HTERT RPE-1 (cell line): ENCODE results near the gene SASH3.

Experiments used
- in situ Hi-C: fragments of 300-500 bp; cut with MboI; formaldehyde crosslinking; loops from 4 replicates; pipeline ENCODE4 v1.14.3; 2020; ENCODE audit warnings: low sequenced_read_pairs

SASH3 gene

DNA sequence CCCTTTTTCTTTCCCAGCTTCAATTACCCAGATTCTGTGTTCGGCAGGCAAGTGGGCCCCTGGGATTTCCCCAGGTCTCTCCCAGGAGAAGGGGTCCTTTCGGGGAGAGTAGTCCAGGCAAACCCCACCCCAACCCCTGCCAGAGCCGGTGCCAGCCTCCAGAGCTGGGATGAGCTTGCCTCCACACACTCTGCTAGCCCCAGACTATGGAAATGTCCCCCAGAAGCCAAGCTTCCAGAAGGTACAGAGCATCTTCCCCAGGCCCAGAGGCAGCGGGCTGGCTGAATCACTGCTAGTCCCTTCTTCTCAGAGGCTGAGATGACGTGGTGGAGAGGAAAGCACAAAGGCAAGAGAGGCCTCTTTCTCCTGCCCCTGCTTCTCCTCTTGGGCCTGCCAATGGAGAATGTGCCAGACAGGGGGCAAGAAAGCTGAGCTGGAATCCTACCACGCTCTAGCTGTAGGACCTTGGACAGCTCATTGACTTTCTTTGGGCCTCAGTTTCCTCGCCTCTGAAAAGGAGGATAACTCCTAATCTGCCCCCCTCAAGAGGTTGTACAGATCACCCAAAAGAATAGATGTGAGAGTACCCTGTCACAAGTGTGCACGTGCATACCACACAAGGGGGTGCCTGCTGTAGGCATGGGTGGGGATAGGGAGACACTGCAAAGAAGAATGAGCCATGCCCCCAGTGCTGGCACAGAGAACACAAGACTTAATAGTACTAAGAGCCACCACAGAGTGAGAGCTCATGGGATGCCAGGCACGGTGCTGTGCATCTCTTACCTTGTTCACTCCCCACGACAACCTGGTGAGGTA, 2.1 kb downstream of the SASH3 start:
- in situ Hi-C loops: no loop called here

- in situ Hi-C loops: no loop called here
Measured at GRCh38 chrX:129782706-129783105, 3.0 kb downstream of the SASH3 start.

GRCh38 chrX:129783291-129783713, 3.6 kb downstream of the SASH3 start:
- in situ Hi-C loops: no loop called here

GRCh38 chrX:129784371-129784770, 4.6 kb downstream of the SASH3 start:
- in situ Hi-C loops: no loop called here

DNA sequence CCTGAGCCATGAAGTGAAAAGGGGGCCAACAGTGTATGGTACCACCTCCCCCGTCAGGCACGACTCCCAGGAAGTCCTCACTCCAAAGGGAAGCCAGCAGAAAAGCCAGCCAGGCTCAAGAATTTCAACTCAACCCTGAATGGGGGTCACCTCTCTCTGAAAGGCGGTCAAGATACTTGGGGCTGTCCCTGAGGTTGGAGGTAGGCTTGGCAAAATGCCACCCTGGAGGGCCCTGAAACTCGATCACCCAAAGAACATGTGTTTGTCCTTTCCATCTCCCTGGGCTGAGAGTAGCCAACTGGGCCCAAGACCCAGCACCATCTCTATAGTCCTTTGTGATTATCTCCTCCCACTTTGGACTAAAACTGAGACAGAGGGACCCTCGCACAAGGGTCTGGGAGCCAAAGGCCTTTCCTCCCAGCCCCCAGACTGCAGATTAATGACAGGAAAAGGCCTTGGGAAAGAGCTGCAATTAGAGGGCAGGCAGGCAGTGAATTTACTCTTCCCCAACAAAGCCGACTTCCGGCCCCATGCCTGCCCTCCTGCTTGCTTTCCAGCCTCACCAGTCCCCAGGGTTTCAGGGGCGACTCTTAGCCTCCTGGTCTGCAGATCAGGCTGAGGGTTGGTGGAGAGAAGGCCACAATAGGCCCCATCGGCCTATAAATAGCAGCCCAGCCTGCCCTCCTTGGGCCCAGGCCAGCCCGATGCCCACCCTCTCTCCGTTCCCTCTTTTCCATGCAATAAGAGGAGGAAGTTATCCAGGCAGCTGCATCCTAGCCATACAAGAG, 5.6 kb downstream of the SASH3 start:
- in situ Hi-C loops: no loop called here

DNA sequence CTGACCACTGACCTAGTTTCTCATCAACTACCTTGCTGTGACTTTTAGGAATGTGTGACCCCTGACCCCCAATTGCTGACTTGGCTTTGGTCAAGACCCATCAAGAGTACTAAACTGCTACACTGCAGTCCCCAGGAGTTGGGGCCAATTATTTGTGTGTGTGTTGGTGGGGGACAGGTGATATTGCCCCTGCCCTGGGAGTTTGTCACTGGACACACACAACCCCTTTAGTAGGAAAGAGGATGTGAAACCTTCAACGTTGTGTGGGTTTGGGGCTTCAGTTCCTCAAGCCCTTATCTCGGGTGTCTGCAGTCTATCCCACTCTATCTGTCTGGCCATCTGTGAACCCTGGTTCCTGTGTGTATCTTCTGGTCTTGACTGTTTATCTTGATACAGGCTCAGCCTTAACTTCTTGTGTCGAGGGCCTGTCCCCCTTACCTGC, 6.5 kb downstream of the SASH3 start:
- in situ Hi-C loops: no loop called here

- in situ Hi-C loops: no loop called here
Measured at GRCh38 chrX:129787336-129788055, 7.7 kb downstream of the SASH3 start.

- in situ Hi-C loops: no loop called here
Measured at GRCh38 chrX:129788527-129788926, 8.8 kb downstream of the SASH3 start.

DNA sequence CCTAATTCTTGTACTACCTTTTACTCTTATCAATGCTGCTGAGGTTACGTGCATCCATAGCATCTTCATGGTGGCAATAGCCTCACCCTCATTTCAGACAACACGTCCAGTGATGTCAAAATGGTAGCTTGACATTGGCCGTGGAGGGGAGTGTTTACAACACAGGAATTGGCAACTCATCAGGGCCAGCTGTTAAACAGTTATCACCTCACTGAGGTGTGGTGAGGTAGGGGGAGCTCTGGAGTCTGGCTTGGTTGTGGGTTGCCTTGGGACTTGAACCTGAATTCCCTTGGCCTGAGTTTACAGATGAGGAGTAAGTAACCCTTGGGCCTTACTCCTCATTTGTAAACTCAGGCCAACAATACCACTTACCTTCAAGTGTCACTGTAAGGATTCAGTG, 10.4 kb downstream of the SASH3 start:
- in situ Hi-C loops: no loop called here

DNA sequence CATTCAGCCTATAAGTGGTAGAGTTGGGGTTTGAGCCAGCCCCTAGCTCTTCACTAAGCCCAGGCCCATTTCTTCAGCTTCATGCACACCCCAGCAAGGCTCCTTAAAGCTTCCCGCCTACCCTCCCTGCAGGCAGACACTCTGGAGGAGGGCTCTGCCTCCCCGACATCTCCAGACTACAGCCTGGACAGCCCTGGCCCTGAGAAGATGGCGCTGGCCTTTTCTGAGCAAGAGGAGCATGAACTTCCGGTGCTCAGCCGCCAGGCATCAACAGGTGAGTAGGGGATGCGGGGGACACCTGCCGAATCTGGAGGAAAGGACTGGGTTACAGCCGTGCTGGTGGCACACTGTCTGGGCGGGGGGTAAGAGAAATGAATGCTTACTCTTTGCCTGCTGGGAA, 11.1 kb downstream of the SASH3 start:
- in situ Hi-C loops: no loop called here

GRCh38 chrX:129791336-129791735, 11.6 kb downstream of the SASH3 start:
- in situ Hi-C loops: no loop called here

- in situ Hi-C loops: no loop called here
Measured at GRCh38 chrX:129791961-129792570, 12.3 kb downstream of the SASH3 start.

DNA sequence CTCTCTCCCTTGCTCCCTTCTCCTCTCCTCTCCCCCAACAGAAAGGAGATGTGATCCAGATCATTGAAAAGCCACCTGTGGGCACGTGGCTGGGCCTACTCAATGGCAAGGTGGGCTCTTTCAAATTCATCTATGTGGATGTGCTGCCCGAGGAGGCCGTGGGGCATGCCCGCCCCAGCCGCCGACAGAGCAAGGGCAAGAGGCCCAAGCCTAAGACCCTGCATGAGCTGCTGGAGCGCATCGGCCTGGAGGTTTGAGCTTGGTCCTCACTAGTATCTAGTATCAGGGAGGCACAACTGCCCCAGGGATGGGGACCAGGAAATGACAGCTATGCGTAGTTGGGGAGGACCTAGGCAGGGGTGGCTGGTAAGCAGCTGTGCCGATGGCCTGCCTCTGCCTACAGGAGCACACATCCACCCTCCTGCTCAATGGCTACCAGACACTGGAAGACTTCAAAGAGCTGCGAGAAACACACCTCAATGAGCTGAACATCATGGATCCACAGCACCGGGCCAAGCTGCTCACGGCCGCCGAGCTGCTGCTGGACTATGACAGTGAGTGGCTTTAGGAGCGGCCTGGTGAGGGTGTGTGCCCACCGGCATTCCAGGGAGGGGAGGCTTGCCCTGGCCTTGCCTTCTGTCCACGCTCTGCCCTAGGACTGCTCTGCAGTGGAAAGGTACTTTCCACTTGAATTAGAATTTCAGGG, 13.0 kb downstream of the SASH3 start:
- in situ Hi-C loops: no loop called here

DNA sequence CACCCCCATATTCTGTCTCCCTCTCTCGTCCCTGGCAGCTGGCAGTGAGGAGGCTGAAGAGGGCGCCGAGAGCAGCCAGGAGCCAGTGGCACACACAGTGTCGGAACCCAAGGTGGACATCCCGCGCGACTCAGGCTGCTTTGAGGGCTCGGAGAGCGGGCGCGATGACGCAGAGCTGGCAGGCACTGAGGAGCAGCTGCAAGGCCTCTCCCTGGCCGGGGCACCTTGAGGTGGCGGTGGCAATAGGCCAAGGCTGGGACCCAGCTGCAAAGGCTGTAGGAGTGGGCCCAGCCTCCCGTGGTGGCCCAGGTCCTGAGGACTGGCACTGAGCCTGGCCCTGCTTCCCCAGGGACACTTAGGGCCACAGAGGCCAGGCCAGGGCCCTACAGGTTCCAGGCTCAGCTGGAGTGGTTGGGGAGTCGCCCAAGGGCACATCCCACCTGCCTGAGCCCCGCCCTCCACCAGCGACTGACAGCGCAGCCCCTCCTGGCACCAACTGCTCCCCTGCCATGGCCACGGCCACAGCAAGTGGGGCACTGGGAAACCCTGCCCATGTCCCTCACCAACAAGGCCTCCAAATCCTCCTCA, 13.9 kb downstream of the SASH3 start:
- in situ Hi-C loops: no loop called here

DNA sequence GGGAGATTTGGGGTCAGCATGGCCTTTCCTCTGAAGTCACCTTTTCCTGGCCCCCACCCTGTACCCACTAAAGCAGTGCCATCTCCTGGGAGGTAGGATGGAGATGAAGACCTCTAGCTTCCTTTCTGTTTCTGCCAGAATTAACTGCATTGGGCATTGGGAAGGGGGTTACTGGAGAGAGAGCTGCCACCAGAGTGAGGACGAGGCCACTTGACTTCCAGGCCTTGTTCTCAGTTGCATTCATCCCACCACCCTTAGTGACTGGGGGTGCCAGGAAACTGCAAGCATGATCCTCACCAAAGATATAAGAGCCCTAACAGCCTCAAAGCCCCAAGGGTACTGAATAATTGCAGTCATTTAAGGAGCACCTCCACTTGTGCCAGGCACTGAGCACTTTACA, 15.8 kb downstream of the SASH3 start:
- in situ Hi-C loops: no loop called here

- in situ Hi-C loops: no loop called here
Measured at GRCh38 chrX:129797251-129797906, 17.6 kb downstream of the SASH3 start.

GRCh38 chrX:129798456-129798855, 18.7 kb downstream of the SASH3 start:
- in situ Hi-C loops: no loop called here

DNA sequence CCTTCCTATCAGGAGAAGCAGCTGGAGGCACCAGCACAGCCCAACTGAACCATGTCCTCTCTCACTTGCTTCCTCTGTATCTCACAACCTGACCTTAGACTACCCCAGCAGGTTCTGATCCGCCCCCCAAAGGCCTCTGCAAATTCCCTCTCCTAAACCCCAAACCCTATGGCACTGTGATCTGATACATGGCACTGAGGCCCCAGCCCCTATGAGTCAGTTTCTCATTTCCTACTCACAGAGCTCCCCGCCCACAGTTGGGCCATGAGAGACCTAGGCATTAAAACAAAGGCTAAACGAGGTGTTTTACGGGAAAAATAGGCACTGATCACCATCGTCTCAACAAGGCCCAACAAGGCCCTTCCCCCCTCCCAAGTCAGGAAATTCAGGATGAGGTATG, 19.1 kb downstream of the SASH3 start:
- in situ Hi-C loops: no loop called here

GRCh38 chrX:129800186-129800585, 20.4 kb downstream of the SASH3 start:
- in situ Hi-C loops: no loop called here

- in situ Hi-C loops: no loop called here
Measured at GRCh38 chrX:129802863-129803262, 23.1 kb downstream of the SASH3 start.
